Measurements from ENCODE around the gene ZFYVE21. TPM values are rescaled to one million over a fixed set of nuclear protein-coding genes. Genes with fewer than 3 reads are reported as not detected.

Gene ZFYVE21
- total RNA-seq, 1 donor from 2014 or later, result 46.9 TPM

GRCh38 chr14:103742499-103743255 lies 27.1 kb downstream of the ZFYVE21 start:
- intact Hi-C loops (cut with DNase I), result no loop called here
- no peak for ATAC-seq
- DNase-seq (ENCODE audit: missing footprints), result no peak

- DNase-seq (ENCODE audit: missing footprints), result no peak
- intact Hi-C loops (cut with DNase I), result no loop called here
Observed at GRCh38 chr14:103743691-103744090, 28.1 kb downstream of the ZFYVE21 start.

GRCh38 chr14:103744621-103745395 lies 29.2 kb downstream of the ZFYVE21 start:
- ATAC-seq (no peak), DNase-seq (ENCODE audit: missing footprints) (no peak)

More at GRCh38 chr14:103743691-103744090, 28.1 kb downstream of the ZFYVE21 start:
- ATAC-seq, result no peak

GRCh38 chr14:103745424-103745823 lies 29.8 kb downstream of the ZFYVE21 start:
- no peak for DNase-seq (ENCODE audit: missing footprints)
- ATAC-seq, result no peak
- intact Hi-C loops (cut with DNase I), result no loop called here

More at GRCh38 chr14:103744621-103745395, 29.2 kb downstream of the ZFYVE21 start:
- intact Hi-C loops (cut with DNase I), result no loop called here

- intact Hi-C loops (cut with DNase I), result no loop called here
- DNase-seq (ENCODE audit: missing footprints) (no peak), ATAC-seq (no peak)
Observed at GRCh38 chr14:103746701-103747100, 31.1 kb downstream of the ZFYVE21 start.

GRCh38 chr14:103748534-103748857 lies 32.9 kb downstream of the ZFYVE21 start:
- intact Hi-C loops (cut with DNase I), result no loop called here
- ATAC-seq (peak; percentile 26), DNase-seq (ENCODE audit: missing footprints) (no peak)

GRCh38 chr14:103749452-103749851 lies 33.8 kb downstream of the ZFYVE21 start:
- intact Hi-C loops (cut with DNase I), result no loop called here
- no peak for DNase-seq (ENCODE audit: missing footprints)
- ATAC-seq, result no peak

- intact Hi-C loops (cut with DNase I), result no loop called here
- no peak for DNase-seq (ENCODE audit: missing footprints)
- no peak for ATAC-seq
Observed at GRCh38 chr14:103749860-103750259, 34.2 kb downstream of the ZFYVE21 start.

- DNase-seq (ENCODE audit: missing footprints) (no peak), ATAC-seq (no peak)
- intact Hi-C loops (cut with DNase I), result no loop called here
Observed at GRCh38 chr14:103753774-103754173, 38.2 kb downstream of the ZFYVE21 start.

- ATAC-seq (no peak), DNase-seq (ENCODE audit: missing footprints) (no peak)
- intact Hi-C loops (cut with DNase I), result no loop called here
Observed at GRCh38 chr14:103755060-103755459, 39.5 kb downstream of the ZFYVE21 start.

- ATAC-seq, result peak; percentile 28
- DNase-seq (ENCODE audit: missing footprints), result no peak
- intact Hi-C loops (cut with DNase I), result no loop called here
Observed at GRCh38 chr14:103758059-103758776, 42.6 kb downstream of the ZFYVE21 start.

- no peak for ATAC-seq
- intact Hi-C loops (cut with DNase I), result no loop called here
- no peak for DNase-seq (ENCODE audit: missing footprints)
Observed at GRCh38 chr14:103762036-103762435, 46.4 kb downstream of the ZFYVE21 start.

- DNase-seq (ENCODE audit: missing footprints) (no peak), ATAC-seq (no peak)
- intact Hi-C loops (cut with DNase I), result no loop called here
Observed at GRCh38 chr14:103762541-103762940, 46.9 kb downstream of the ZFYVE21 start.

GRCh38 chr14:103763730-103764488 lies 48.3 kb downstream of the ZFYVE21 start:
- intact Hi-C loops (cut with DNase I), result no loop called here
- ATAC-seq, result no peak
- no peak for DNase-seq (ENCODE audit: missing footprints)

- DNase-seq (ENCODE audit: missing footprints), result no peak
- ATAC-seq, result no peak
- intact Hi-C loops (cut with DNase I), result no loop called here
Observed at GRCh38 chr14:103765526-103765925, 49.9 kb downstream of the ZFYVE21 start.

- ATAC-seq (peak; percentile 47), DNase-seq (ENCODE audit: missing footprints) (no peak)
- intact Hi-C loops (cut with DNase I), result no loop called here
Observed at GRCh38 chr14:103767336-103767894, 51.8 kb downstream of the ZFYVE21 start.

GRCh38 chr14:103770500-103770899 lies 54.9 kb downstream of the ZFYVE21 start:
- intact Hi-C loops (cut with DNase I), result no loop called here
- ATAC-seq, result no peak
- DNase-seq (ENCODE audit: missing footprints), result no peak

GRCh38 chr14:103770902-103771301 lies 55.3 kb downstream of the ZFYVE21 start:
- ATAC-seq, result no peak
- intact Hi-C loops (cut with DNase I), result no loop called here
- DNase-seq (ENCODE audit: missing footprints), result no peak
